ENCODE data around the gene KRCC1.

KRCC1 gene

DNA sequence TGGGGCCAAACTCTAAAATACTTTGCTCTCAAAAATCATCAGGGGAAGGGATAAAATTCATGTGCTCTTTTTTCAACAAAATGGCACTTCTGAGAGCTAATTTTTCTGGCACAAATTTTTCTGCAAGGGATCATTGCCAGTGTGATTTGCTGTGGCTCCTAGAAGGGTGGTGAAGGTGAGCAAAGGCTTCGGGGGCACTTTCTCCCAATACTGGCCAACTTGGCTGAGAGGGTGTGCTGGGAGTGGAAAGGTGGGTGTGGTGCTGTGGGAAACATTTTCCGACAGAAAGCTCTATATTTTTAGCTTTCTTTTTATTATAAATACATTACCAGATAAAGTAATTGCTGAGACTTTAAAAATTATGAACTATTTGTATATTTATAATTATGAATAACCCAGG, 12.5 kb upstream of the KRCC1 start:
- TF ChIP-seq, protein P1, sequence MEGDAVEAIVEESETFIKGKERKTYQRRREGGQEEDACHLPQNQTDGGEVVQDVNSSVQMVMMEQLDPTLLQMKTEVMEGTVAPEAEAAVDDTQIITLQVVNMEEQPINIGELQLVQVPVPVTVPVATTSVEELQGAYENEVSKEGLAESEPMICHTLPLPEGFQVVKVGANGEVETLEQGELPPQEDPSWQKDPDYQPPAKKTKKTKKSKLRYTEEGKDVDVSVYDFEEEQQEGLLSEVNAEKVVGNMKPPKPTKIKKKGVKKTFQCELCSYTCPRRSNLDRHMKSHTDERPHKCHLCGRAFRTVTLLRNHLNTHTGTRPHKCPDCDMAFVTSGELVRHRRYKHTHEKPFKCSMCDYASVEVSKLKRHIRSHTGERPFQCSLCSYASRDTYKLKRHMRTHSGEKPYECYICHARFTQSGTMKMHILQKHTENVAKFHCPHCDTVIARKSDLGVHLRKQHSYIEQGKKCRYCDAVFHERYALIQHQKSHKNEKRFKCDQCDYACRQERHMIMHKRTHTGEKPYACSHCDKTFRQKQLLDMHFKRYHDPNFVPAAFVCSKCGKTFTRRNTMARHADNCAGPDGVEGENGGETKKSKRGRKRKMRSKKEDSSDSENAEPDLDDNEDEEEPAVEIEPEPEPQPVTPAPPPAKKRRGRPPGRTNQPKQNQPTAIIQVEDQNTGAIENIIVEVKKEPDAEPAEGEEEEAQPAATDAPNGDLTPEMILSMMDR (IDR thresholded peaks at IDR 0.05; ENCODE audit: extremely low read depth, missing control alignments): no peak
- no peak for DNase-seq (ENCODE audit: low spot score)

DNA sequence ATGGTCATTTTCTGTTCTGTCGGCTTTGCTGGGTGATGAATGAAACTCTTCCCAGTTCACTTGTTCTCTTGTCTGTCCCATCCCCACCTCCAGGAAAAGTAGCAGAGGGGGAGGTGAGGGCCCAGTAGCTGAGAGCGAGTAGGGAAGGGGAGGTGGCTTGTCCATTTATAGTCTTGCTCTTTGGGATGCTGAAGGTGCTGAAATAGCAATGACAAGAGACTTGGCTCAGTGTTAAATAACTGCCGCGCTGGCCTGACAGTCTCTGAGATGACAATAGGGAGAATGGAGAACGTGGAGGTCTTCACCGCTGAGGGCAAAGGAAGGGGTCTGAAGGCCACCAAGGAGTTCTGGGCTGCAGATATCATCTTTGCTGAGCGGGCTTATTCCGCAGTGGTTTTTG, 12.0 kb upstream of the KRCC1 start, which contains the start of gene SMYD1:
Gene SMYD1 (plus strand): TSS at position 228 of the 400 bp plus-strand sequence. CDS start 40 bp downstream, at position 268.
- TF ChIP-seq, protein P1 (IDR thresholded peaks at IDR 0.05; ENCODE audit: extremely low read depth, missing control alignments): no peak
- DNase-seq (ENCODE audit: low spot score): no peak

DNA sequence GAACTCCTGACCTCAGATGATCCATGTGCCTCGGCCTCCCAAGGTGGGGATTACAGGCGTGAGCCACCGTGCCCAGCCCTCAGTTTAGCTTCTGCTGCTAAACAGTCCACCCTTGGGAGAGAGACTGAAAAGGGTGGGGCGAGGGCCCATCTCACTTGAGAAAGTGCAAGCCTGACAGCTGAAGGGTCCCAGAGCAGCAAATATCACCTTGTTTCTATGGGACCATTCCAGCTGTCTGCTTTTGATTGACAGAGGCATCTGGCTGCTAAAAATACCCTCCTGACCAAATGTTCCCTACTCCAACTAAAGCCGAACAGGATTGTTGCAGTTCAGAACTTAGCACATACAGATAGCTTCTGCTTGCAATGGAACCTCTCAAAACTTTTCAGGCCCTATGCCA, 11.6 kb upstream of the KRCC1 start:
- no peak for DNase-seq (ENCODE audit: low spot score)
- TF ChIP-seq, protein P1 (IDR thresholded peaks at IDR 0.05; ENCODE audit: extremely low read depth, missing control alignments): no peak

DNA sequence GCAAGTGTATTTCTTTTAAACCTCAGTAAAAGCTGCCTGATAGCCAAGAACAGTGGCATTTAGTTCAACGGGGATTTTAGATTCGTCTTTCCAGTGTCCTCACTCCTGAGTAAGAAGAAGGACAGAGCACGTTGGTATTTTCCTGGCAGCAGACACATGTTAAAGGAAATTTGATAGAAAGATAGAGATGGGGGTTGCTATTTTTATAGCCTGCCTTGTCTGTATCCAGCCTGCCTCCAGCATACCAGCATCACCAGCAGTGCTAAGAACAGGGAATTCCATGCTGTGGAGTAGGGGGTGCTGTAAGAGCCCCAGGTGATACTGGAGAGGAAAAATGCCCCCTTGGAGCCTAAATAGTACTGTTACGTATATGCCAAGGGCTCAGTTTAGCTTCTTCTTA, 11.0 kb upstream of the KRCC1 start:
- TF ChIP-seq, protein P1 (IDR thresholded peaks at IDR 0.05; ENCODE audit: extremely low read depth, missing control alignments): no peak
- no peak for DNase-seq (ENCODE audit: low spot score)

DNA sequence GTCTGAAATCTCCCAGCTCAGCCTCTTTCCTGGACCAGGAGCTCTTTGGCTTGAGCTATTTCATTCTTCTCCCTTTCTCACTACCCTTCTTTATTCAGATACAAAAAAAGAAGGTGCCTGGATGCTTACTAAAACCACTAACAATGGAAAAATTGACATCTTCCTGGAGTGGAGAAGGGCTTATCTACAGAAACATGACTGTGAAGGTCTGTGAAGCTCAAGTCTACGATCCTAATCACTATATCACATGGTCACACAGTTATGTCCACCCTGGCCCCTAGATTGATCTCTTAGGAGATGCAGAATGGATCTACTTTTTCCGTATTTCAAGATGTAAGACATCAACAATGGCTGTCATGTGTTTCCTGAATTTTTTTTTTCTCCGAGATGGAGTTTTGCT, 5.7 kb upstream of the KRCC1 start:
- TF ChIP-seq, protein P1 (IDR thresholded peaks at IDR 0.05; ENCODE audit: extremely low read depth, missing control alignments): no peak
- DNase-seq (ENCODE audit: low spot score): no peak

DNA sequence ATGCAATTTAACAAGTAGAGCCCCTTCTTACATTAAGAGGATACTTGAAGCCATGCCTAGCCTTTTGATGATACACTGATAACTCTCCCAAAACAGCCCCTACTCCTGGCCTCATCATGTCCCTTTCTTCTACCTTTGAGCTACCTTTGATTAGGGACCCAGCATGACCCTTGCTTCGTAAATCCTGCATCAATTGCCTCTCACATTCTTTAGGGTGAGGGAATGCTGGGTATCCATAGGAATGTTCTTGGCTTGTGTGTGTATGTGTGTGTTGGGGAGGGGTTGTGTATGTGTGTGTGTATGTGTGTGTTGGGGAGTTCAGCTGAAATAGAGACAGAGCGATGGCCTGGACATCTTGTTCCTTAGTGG, 5.3 kb upstream of the KRCC1 start:
- DNase-seq (ENCODE audit: low spot score): no peak
- TF ChIP-seq, protein P1 (IDR thresholded peaks at IDR 0.05; ENCODE audit: extremely low read depth, missing control alignments): no peak

DNA sequence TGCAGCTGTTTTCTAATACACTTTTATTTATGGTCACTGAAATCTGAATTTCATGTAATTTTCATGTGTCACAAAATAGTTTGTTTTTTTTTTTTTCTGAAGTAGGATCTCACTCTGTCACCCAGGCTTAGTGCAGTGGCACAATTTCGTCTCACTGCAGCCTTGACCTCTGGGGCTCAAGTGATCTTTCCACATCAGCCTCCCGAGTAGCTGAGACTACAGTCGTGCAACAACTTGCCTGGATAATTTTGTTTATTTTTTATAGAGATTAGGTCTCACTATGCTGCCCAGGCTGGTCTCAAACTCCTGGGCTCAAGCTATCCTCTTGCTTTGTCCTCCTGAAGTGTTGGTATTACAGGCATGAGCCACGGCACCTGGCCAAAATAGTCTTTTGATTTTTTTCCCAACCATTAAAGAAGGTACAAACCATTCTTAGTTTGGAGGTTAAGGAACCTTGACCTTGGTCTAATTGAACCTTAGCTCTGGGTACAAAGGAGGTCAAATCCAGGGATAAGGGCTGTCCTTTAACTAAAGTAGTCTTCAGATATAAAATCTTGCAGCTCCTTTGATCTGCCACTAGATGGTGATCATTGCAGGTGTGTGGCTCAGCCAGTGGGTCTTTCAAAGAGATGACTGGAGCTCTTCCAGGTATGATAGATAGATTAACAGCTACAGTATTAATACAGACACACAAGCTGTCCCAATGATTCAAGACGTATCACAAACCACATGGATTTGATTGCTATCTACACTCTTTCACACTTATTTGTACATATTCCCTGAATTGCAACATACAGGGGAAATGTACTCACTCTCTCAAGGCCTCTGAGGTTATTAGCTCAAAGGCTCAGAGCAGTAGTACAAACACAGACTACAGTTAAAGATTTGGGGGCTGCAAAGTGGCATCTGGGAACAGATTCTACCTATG, 4.7 kb upstream of the KRCC1 start:
- TF ChIP-seq, protein P1 (IDR thresholded peaks at IDR 0.05; ENCODE audit: extremely low read depth, missing control alignments): peak; percentile 42
- DNase-seq (ENCODE audit: low spot score): peak; percentile 80

Data from GM20000 (cell line).